T-helper 2 cell treated with Interferon-gamma antibody and Interleukin-4, amounts not matched to agents 5 μg/mL and 100 μg/mL, for 36 hours (primary cell): Measurements from ENCODE around the gene NRG2.

Source experiments
- DNase-seq: peaks from one replicate; pipeline ENCODE4 v3.0.0; 2021; ENCODE audit warnings: low spot score
- H3K27ac Mint-ChIP-seq: one replicate; pipeline ENCODE4 v1.8.0; 2021; ENCODE audit warnings: mild to moderate bottlenecking, mixed read lengths
- H3K27me3 Mint-ChIP-seq: one replicate; pipeline ENCODE4 v1.8.0; 2021; ENCODE audit warnings: low read depth, mixed read lengths
- H3K36me3 Mint-ChIP-seq: one replicate; pipeline ENCODE4 v1.8.0; 2021; ENCODE audit warnings: low read depth, mixed read lengths
- H3K4me1 Mint-ChIP-seq: one replicate; pipeline ENCODE4 v1.8.0; 2021; ENCODE audit warnings: low read depth, mixed read lengths
- H3K4me3 Mint-ChIP-seq: one replicate; pipeline ENCODE4 v1.8.0; 2022; ENCODE audit warnings: mild to moderate bottlenecking, moderate library complexity, mixed read lengths
- H3K9me3 Mint-ChIP-seq: one replicate; pipeline ENCODE4 v1.8.0; 2021; ENCODE audit warnings: mixed read lengths

Gene NRG2

GRCh38 chr5:139855451-139855850 lies 187.6 kb downstream of the NRG2 start:
- Mint-ChIP-seq H3K4me3 (no peak overlapping the region), H3K27me3 (peaks cover 2% of the 10 kb centered on the region), H3K4me1 (no peaks in the 10 kb centered on the region), H3K36me3 (no peaks in the 10 kb centered on the region), H3K27ac (no peak overlapping the region), H3K9me3 (no peaks in the 10 kb centered on the region)
- DNase-seq: no peak

- Mint-ChIP-seq H3K36me3 (no peaks in the 10 kb centered on the region), H3K4me1 (no peaks in the 10 kb centered on the region), H3K27me3 (peaks cover 5% of the 10 kb centered on the region), H3K27ac (no peak overlapping the region), H3K4me3 (no peak overlapping the region), H3K9me3 (no peaks in the 10 kb centered on the region)
- DNase-seq: no peak
These were observed 188.1 kb downstream of the NRG2 start for GRCh38 chr5:139854953-139855352.

GRCh38 chr5:139854029-139854605 lies 189.0 kb downstream of the NRG2 start:
- Mint-ChIP-seq H3K4me3 (no peak overlapping the region), H3K27me3 (peaks cover 13% of the 10 kb centered on the region), H3K9me3 (no peaks in the 10 kb centered on the region), H3K4me1 (no peaks in the 10 kb centered on the region), H3K36me3 (no peaks in the 10 kb centered on the region), H3K27ac (no peak overlapping the region)
- no peak for DNase-seq

GRCh38 chr5:139852696-139853095 lies 190.4 kb downstream of the NRG2 start:
- Mint-ChIP-seq H3K4me3 (no peak overlapping the region), H3K27ac (no peak overlapping the region), H3K4me1 (no peaks in the 10 kb centered on the region), H3K36me3 (no peaks in the 10 kb centered on the region), H3K27me3 (peaks cover 18% of the 10 kb centered on the region), H3K9me3 (no peaks in the 10 kb centered on the region)
- no peak for DNase-seq

- Mint-ChIP-seq H3K4me3 (no peak overlapping the region), H3K9me3 (no peaks in the 10 kb centered on the region), H3K27me3 (peaks cover 28% of the 10 kb centered on the region), H3K36me3 (no peaks in the 10 kb centered on the region), H3K27ac (no peak overlapping the region), H3K4me1 (peaks cover 2% of the 10 kb centered on the region)
- DNase-seq: no peak
These were observed 191.5 kb downstream of the NRG2 start for GRCh38 chr5:139851558-139851957.

GRCh38 chr5:139850423-139851016 lies 192.6 kb downstream of the NRG2 start:
- H3K4me1 Mint-ChIP-seq: peaks cover 2% of the 10 kb centered on the region
- no peaks in the 10 kb centered on the region for H3K36me3 Mint-ChIP-seq
- peaks cover 39% of the 10 kb centered on the region for H3K27me3 Mint-ChIP-seq
- no peak for DNase-seq
- H3K4me3 Mint-ChIP-seq: no peak overlapping the region
- H3K27ac Mint-ChIP-seq: no peak overlapping the region
- no peaks in the 10 kb centered on the region for H3K9me3 Mint-ChIP-seq

GRCh38 chr5:139849942-139850341 lies 193.2 kb downstream of the NRG2 start:
- peak overlapping the region; percentile 62 for H3K4me3 Mint-ChIP-seq
- no peak for DNase-seq
- H3K4me1 Mint-ChIP-seq: peaks cover 2% of the 10 kb centered on the region
- no peaks in the 10 kb centered on the region for H3K36me3 Mint-ChIP-seq
- H3K9me3 Mint-ChIP-seq: no peaks in the 10 kb centered on the region
- H3K27ac Mint-ChIP-seq: no peak overlapping the region
- H3K27me3 Mint-ChIP-seq: peaks cover 45% of the 10 kb centered on the region

GRCh38 chr5:139849501-139849900 lies 193.6 kb downstream of the NRG2 start:
- Mint-ChIP-seq H3K9me3 (no peaks in the 10 kb centered on the region), H3K27ac (no peak overlapping the region), H3K36me3 (no peaks in the 10 kb centered on the region), H3K4me1 (peaks cover 2% of the 10 kb centered on the region), H3K4me3 (peak overlapping the region; percentile 62), H3K27me3 (peaks cover 49% of the 10 kb centered on the region)
- DNase-seq: no peak

- Mint-ChIP-seq H3K4me1 (peaks cover 2% of the 10 kb centered on the region), H3K9me3 (no peaks in the 10 kb centered on the region), H3K36me3 (no peaks in the 10 kb centered on the region), H3K4me3 (peak overlapping the region; percentile 62), H3K27ac (no peak overlapping the region), H3K27me3 (peaks cover 53% of the 10 kb centered on the region)
- DNase-seq: no peak
These were observed 194.5 kb downstream of the NRG2 start for GRCh38 chr5:139848508-139849100.

GRCh38 chr5:139847790-139848507 lies 195.2 kb downstream of the NRG2 start:
- peaks cover 2% of the 10 kb centered on the region for H3K4me1 Mint-ChIP-seq
- H3K4me3 Mint-ChIP-seq: peak overlapping the region; percentile 51
- peak; percentile 63 for DNase-seq
- H3K27ac Mint-ChIP-seq: no peak overlapping the region
- H3K27me3 Mint-ChIP-seq: peaks cover 58% of the 10 kb centered on the region
- no peaks in the 10 kb centered on the region for H3K9me3 Mint-ChIP-seq
- no peaks in the 10 kb centered on the region for H3K36me3 Mint-ChIP-seq

- Mint-ChIP-seq H3K4me3 (peak overlapping the region; percentile 33), H3K9me3 (no peaks in the 10 kb centered on the region), H3K4me1 (peaks cover 2% of the 10 kb centered on the region), H3K36me3 (no peaks in the 10 kb centered on the region), H3K27me3 (peaks cover 60% of the 10 kb centered on the region), H3K27ac (no peak overlapping the region)
- no peak for DNase-seq
These were observed 196.0 kb downstream of the NRG2 start for GRCh38 chr5:139847091-139847490.

GRCh38 chr5:139845846-139846681 lies 197.0 kb downstream of the NRG2 start:
- H3K36me3 Mint-ChIP-seq: no peaks in the 10 kb centered on the region
- H3K9me3 Mint-ChIP-seq: no peaks in the 10 kb centered on the region
- peaks cover 2% of the 10 kb centered on the region for H3K4me1 Mint-ChIP-seq
- H3K27me3 Mint-ChIP-seq: peaks cover 60% of the 10 kb centered on the region
- H3K4me3 Mint-ChIP-seq: no peak overlapping the region
- H3K27ac Mint-ChIP-seq: no peak overlapping the region
- DNase-seq: no peak

- Mint-ChIP-seq H3K4me1 (peaks cover 2% of the 10 kb centered on the region), H3K9me3 (no peaks in the 10 kb centered on the region), H3K27me3 (peaks cover 51% of the 10 kb centered on the region), H3K27ac (no peak overlapping the region), H3K4me3 (no peak overlapping the region), H3K36me3 (no peaks in the 10 kb centered on the region)
- peak; percentile 44 for DNase-seq
These were observed 198.5 kb downstream of the NRG2 start for GRCh38 chr5:139844472-139845145.
